HG03354 (cell line): ENCODE data around the gene FLT4.
"Not testable (repeated sequence)": the region's sequence is repeated elsewhere in the genome, so short reads cannot be mapped to it uniquely, and the experiment has no call there.

Experiments
- ATAC-seq: cut with Tn5 transposase; IDR thresholded peaks from one replicate; pipeline ENCODE4 v1.9.1; 2021; ENCODE audit warnings: mild to moderate bottlenecking; ENCODE audit not compliant: unreplicated experiment, poor library complexity, severe bottlenecking

Gene FLT4

DNA sequence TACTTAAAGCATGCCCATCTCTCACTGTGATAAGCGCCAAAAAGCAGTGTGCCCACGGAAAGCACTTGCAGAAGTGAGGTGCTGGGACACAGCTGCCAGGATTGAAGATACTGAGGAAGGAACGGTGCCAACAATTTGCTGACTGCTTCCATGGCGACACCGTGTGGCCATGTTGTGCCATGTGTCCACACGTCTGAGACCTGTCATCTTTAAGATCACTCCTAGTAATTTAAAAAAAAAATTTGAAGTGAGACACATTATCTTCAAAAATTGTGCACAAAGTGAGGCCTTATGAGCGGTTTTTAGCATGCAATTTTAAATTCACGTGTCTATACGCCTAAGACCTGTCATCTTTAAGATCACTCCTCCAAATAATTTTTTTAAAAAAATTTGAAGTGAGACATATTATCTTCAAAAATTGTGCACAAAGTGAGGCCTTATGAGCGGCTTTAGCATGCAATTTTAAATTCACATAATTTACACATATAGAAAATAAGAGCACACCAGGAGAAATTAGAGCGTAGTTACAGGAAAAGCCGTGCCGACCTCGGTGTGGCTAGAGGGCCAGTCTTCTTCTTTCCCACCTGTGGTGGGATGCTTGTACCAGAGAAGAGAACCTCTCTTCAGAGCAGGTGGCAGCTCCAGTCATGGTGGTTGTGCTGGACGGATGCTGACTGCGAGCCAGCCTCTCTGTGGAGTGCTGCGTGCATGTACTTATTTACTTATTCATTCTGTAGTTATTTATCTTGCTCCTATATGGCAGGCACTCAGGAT lies 21.4 kb upstream of the FLT4 start:
- ATAC-seq, result no peak

DNA sequence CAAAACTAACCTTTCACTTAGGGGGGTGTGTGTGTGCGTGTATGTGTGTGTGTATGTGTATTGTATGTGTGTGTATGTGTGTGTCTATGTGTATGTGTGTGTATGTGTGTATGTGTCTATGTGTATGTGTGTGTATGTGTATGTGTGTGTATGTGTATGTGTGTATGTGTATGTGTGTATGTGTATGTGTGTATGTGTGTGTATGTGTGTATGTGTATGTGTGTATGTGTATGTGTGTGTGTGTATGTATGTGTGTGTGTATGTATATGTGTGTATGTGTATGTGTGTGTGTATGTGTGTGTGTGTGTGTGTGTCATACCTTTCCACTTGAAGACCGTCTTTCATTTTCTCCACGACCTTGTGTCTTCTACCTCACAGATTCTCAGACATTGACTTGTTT lies 20.8 kb upstream of the FLT4 start:
- ATAC-seq, result no peak

DNA sequence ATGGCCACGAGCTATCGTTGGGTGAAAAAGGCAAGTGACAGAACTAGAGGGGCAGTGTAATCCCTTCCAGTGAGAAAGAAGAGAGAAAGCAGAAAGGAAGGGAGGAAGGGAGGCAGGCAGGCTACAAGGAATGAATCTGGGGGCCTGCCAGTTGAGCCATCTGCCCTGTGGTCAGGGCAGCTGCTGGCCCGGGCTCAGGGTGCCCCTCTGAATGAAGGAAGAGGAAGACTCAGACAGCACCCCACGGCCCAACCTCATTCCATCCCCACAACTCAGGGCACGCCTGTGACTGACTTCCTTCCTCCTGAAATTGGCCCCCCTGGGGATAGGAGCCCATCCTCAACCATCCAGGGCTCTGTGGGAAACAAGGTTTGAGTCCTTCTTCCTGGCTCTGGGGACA lies 20.3 kb upstream of the FLT4 start:
- ATAC-seq, result no peak

DNA sequence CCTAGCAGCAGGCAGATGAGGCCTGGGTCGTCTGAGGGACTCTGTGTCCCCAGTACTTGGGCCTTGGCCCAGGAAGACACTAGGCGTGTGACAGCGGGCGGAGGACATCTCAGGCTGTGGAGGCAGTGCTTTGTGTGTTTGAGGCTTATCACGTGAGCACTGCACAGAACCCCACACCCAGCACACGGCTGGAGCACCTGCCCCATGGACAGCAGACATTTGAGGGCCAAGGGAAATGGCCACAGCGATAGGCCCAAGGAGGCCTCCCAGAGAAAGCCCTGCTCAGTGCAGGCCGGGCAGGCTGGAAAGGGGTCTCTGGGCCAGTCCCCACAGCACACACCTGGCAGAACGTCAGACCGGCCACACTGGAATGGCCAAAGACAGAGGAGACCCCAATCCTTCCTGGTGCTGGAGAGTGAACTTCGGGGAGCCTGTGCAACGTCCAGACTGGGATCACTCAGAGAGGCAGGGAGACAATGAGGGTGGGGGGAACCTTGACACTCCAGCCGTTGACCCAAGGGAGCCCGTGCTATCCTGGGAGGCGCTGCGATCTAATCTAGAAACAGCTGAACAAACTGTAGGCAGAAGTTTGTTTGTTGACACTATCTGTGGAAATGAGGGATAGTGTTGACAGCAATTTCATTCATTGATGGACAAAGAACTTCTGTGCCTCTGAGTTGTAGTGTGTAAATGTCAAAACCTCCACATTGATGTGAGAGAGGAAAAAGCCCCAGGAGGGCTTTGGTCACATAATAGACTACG lies 19.6 kb upstream of the FLT4 start:
- ATAC-seq, result no peak

DNA sequence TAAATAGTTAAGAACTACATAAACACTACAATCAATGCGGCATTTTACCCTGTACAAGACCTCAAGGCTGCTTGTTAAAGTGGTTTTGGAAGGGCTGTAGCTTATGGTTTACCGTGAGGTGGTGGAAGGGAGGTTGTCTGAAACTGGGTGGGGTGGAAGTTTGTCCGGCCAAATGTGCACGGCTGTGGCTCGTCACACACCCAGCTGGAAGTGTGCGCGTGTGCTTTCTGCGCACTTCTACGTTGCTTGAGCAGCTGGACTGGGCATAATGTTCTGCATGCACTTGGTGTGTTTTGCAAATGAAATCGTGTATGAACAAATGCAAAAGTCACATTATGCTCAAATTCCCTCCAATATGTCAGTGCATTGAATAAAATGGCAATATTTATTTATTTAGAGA lies 17.4 kb upstream of the FLT4 start:
- no peak for ATAC-seq

DNA sequence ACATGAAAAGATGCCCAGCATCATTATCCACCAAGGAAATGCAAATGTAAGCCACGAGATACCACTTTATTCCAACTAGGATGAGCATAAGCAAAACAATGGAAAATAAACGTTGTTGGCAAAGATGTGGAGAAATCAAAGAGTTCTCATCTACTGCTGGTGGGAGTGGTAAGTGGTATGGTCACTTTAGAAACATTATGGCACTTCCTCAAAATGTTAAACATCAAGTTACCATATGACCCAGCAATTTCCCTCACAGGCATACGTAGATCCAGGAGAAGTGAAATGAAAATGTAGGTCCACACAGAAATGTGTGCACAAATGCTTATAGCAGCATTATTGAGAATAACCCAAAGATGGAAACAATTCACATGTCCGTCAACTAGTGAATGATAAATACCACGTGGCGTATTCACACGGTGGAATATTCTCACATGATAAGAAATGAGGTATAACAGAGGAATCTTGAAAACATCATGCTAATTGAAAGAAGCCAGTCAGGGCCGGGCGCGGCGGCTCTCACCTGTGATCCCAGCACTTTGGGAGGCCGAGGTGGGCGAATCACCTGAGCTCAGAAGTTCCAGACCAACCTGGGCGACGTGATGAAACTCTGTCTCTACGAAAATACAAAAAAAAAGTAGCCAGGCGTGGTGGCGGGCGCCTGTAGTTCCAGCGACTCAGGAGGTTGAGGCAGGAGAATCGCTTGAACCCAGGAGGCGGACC lies 16.4 kb upstream of the FLT4 start:
- no peak for ATAC-seq

DNA sequence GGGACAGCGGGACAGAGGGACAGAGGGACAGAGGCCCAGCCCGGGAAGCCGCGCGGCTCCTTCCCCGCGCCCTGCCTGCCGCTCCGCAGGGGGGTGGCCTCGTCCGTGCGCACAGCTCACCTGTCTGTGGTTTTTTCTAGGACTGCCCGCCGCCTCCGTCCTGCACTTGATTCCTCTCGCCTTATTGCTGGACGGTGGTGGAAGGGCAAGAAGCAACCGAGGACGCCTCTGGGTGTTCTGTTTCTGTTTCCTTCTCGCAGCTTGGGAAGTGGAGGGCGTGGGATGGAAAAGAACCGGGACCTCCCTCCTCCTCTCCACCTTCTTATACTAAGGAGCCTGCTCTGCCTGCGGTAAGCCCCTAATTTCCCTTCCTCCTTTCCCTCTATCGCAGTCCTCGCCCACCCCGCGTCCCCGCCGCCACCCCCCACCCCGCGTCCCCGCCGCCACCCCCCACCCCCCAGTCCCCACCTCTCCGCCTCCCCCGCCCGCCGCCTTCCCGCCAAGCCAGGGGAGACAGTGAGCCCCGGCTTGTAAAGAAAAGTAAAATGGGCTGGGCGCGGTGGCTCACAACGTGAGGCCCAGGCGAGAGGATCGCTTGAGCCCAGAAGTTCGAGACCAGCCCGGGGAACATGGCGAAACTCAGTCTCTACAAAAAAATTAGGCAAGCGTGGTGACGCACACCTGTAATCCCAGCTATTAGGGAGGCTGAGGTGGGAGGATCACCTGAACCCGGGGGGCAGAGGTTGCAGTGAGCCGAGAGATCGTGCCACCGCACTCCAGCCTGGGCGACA lies 9.6 kb upstream of the FLT4 start:
- ATAC-seq, result no peak

DNA sequence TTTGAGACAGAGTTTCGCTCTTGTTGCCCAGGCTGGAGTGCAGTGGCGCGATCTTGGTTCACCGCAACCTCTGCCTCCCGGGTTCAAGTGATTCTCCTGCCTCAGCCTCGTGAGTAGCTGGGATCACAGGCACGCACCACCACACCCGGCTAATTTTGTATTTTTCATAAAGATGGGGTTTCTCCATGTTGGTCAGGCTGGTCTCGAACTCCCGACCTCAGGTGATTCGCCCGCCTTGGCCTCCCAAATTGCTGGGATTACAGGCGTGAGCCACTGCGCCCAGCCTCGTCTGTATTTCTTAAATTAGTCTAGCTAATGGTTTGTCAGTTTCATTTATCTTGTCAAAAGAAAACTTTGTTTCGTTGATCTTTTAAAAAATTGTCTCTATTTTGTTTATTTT lies 5.8 kb upstream of the FLT4 start:
- not testable (repeated sequence) for ATAC-seq

DNA sequence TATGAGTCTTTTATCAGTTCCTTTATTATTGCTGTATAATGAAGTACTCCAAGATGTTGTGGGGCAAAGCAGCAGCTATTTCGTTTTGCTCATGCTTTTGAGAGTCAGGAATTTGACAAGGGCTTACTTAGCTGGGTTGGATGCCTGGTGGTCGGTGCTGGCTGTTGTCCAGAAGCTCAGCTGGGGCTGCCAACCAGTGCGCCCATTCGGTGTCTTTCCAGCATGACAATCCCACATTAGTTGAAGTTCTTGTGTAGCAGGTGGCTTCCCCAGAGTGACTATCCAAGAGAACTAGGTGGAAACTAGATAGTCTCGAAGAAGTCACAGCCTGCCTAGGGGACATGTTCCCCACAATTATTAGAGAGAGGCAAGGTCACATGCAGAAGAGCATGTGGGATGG lies 3.4 kb upstream of the FLT4 start:
- no peak for ATAC-seq

DNA sequence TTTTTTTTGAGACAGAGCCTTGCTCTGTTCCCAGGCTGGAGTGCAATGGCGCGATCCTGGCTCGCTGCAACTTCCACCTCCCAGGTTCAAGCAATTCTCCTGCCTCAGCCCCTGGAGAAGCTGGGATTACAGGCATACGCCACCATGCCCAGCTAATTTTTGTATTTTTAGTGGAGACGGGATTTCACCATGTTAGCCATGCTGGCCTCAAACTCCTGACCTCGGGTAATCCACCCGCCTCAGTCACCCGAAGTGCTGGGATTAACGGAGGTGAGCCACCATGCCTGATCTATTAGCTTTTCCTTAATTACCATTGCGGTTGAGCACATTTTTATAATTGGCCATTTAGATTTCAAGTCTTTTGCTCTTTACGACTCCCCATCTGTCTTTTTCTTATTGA lies 2.9 kb upstream of the FLT4 start:
- ATAC-seq, result no peak

DNA sequence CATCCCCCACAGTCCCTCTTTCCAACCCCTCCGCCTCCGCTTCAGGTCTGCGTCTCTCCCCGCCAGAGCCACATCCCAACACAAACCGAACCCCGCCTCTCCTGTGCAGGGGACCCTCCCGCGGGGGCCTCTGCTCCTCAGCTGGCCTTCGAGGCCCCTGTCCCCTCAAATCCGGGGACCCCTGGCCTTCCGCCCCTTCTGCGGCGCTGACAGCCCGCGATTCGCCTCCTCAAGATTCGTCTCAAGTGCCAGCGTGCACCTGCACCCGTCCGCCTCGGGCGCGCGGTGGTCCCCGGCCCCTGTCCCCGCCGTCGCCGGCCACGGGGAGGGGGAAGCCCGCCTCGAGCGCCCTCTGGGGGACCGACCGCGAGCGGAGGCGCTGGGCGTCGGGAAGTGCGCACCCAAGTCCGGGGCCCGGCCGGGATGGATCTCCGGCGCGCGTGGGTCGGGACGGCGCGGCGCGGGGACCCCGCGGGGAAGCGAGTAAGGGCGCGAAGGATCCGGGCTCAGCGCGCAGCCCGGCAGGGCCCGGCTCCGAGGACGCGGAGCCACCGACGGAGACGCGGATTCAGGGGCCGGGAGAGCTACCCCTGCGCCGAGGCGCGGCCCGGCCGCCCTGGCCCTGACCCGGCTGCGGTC lies 623 bp downstream of the FLT4 start:
- no peak for ATAC-seq

DNA sequence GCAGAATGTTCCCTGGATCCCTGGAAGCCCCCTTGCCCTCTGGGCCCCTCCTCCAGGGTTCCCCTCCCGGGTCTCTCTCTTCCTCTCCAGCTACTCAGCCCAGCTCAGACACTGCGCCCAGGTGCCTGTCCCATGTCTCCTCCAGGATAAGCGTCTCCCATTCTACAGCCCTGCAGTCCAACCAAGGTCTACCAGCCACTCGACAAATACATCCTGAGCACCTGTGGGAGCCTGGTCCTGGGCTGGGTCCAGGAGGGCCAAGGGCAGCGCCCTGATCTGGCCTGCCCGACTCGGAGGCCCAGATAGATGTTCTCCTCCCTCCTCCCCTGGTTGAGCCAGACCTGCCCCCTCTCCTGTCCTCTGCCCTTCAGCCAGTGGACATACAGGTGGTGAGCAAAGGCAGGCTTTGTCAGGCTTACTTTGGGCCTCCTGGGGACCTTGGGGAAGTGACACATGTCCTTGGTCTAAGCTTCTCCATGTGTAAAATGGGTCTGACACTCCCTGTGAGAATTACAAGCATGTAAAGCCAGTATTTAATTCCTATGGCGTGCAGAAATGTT lies 1.4 kb downstream of the FLT4 start:
- no peak for ATAC-seq

DNA sequence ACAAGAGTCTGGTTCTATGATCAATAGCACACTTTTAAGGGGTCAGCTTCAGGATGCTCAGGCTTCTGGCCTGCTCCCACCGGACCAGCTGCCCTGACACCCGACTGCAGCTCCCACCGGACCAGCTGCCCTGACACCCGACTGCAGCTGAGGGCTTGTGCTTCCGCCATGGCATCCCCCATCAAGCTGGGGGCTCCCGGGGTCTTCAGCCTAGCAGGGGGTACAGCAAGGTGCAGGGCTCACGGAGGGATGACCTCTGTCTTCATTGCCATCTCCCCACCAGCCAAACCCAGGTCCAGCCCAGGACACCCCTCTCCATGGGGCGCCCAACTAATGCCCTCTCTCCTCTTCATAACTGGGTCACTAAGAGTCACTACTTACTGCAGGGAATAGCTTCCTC lies 1.9 kb downstream of the FLT4 start:
- no peak for ATAC-seq

DNA sequence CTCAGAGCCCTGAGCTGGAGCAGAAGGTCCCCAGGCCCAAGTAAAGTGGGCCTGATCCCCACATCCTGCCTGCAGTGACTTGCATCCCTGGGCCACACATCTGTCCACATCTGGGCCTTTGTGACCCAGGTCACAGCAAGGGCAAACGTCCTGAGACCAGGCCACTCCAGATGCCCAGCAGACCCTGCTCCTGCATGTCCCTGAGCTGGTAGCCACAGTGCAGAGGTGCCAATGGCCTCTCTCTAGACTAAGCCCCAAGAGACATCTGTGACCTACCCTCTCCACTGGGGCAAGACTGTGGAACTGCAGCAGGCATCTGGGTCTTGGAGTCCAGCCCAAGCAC lies 2.5 kb downstream of the FLT4 start:
- no peak for ATAC-seq

DNA sequence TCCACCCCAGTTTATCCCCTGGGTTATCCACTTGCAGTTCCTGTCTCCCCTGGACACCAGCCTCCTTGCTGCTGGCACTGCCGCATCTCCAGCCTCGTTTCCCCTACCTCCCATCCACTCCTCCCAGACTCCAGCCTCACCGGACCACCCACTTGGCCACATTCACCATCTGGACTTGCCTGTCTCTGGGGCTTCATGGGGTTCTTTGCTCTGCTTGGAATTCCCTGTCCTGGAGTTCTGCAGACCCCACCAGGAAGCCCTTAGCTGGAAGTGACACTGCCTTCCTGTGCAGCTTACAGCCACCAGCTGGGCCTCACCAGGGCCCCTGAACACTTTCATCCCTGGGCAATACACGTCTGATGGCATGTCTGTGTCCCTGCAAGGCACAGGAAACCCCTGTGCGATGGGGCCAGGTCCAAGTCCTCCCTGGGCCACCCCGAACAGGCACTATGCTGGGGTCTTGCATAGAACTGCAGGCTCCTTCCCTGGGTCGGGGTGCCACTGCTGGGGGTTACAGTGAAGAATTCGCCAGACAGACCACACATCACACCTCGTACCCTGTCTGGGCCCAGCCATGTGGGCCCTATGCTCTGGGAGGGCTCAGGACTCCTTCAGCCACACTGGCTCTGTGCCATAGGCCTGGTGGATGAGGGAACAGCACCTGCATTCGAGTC lies 3.0 kb downstream of the FLT4 start:
- ATAC-seq, result no peak

DNA sequence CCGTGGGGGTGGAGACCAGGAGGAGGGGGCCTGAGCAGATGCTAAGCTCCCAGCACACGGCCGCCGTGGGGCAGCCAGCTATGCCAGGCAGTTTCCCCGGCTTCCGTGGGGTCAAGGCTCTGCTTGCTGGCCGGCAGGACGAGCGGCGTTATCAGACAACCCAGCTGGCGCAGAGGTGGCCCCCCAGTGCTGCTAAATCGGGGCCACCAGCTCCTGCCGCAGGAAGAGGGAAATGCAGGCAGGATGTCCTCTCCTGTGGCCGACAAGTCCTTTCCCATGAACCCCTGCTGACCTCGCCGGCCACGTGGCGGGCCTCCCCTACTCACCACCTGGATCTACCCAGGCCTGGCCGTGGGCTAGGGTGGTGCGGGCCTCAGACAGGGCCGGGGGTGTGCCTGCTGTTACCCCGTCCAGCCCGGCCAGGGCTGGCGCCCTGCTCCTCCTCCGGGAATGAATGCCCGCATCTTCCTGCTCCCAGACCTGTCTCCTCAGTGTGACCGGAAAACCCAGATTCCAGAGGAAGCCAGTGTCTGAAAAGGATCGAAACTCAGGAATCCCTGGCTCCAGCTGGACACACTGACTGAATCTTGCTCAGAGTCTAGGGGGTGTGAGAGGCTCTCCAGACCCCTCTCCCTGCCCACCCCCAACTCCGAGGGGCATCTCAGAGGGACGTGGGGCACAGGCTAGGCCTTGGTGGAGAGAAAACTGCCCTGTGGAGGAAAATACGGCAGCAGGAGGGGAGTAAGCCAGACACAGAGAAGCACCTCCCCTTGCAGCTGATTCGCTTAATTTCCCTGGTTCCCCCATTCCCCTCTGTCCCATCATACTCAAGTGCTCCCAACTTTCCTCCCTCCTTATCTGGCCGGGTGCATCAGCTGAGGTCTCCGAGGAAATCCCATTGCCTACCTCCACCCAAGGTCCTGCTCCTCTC lies 3.9 kb downstream of the FLT4 start:
- ATAC-seq, result no peak

DNA sequence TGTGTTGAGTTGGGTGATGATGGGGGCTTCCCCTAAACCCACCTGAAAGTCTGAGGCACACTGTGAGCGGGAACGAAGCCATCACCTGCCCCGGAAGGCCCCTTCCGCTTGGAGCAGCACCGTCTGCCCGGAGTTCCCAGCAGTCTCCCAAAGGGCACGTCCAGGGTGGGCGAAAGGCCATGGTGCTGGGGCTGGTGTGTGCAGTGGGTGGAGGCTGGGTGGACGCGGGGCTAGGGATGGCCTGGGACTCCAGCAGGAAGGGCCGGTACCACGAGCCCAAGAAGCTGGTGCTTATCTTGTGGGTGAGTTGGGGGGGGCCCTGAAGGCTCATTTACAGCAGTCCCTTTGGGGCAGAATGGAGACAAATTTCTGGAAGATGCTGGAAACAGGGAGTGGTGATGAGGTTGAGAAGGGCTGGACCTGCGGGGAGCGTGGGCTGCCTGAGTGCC lies 4.6 kb downstream of the FLT4 start:
- ATAC-seq, result no peak
